SU-DHL-6 (cell line): ENCODE data around the gene IZUMO1R.

ENCODE experiments used
- CTCF ChIP-seq: fragments of 200-600 bp; sonication (generic); IDR thresholded peaks from one replicate; pipeline ENCODE4 v1.5.1; 2017; ENCODE audit warnings: antibody characterized with exemption, mild to moderate bottlenecking, low read length, moderate library complexity; ENCODE audit not compliant: insufficient read depth, poor library complexity, severe bottlenecking
- EZH2phosphoT487 ChIP-seq: fragments of 200-600 bp; sonication (generic), shearing (Covaris generic); conservative IDR thresholded peaks from 2 replicates; pipeline ENCODE4 v1.6.1; 2018; ENCODE audit warnings: mild to moderate bottlenecking, antibody characterized with exemption, low read length, moderate library complexity, mixed read lengths

GRCh38 chr11:94314064-94314463 lies 9.7 kb downstream of the IZUMO1R start:
- TF ChIP-seq EZH2phosphoT487 (no peak), CTCF (no peak)
